Measurements from ENCODE around the gene TOMM40. TPM values are rescaled to one million over a fixed set of nuclear protein-coding genes. Genes with fewer than 3 reads are reported as not detected.
A peak's percentile ranks its signal among the peaks of the same experiment; 100 is the strongest.
"Not testable (repeated sequence)": the region's sequence is repeated elsewhere in the genome, so short reads cannot be mapped to it uniquely, and the experiment has no call there.

Gene TOMM40
- polyA plus RNA-seq, 6 donors from 2014 or later = 21.3 to 36.2 (median 25.8) TPM

DNA sequence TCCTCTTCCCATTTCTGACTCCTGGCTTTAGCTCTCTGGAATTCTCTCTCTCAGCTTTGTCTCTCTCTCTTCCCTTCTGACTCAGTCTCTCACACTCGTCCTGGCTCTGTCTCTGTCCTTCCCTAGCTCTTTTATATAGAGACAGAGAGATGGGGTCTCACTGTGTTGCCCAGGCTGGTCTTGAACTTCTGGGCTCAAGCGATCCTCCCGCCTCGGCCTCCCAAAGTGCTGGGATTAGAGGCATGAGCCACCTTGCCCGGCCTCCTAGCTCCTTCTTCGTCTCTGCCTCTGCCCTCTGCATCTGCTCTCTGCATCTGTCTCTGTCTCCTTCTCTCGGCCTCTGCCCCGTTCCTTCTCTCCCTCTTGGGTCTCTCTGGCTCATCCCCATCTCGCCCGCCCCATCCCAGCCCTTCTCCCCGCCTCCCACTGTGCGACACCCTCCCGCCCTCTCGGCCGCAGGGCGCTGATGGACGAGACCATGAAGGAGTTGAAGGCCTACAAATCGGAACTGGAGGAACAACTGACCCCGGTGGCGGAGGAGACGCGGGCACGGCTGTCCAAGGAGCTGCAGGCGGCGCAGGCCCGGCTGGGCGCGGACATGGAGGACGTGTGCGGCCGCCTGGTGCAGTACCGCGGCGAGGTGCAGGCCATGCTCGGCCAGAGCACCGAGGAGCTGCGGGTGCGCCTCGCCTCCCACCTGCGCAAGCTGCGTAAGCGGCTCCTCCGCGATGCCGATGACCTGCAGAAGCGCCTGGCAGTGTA is 17.2 kb downstream of the TOMM40 start:
- H3K9me3 Mint-ChIP-seq = peaks cover 0 to 4% (median 0%) of the 10 kb centered on the region in 7 donors
- H3K36me3 Mint-ChIP-seq = no peaks in the 10 kb centered on the region
- peaks cover 7 to 24% (median 19%) of the 10 kb centered on the region in 3 donors for H3K4me1 Mint-ChIP-seq
- no peak for DNase-seq
- peaks cover 14 to 62% (median 52%) of the 10 kb centered on the region in 3 donors for H3K27me3 Mint-ChIP-seq
- no peak for ATAC-seq (ENCODE audit: low read depth in 2 of 2)
- H3K4me3 Mint-ChIP-seq = no peak overlapping the region
- peak overlapping the region in 2 of 6 donors; percentile 56 to 61 for H3K27ac Mint-ChIP-seq

GRCh38 chr19:44908836-44909261 is 17.8 kb downstream of the TOMM40 start:
- Mint-ChIP-seq H3K36me3 (no peaks in the 10 kb centered on the region), H3K4me3 (no peak overlapping the region), H3K27ac (no peak overlapping the region), H3K27me3 (peaks cover 19 to 68% (median 58%) of the 10 kb centered on the region in 3 donors), H3K9me3 (peaks cover 0 to 4% (median 0%) of the 10 kb centered on the region in 7 donors), H3K4me1 (peaks cover 7 to 19% (median 15%) of the 10 kb centered on the region in 3 donors)
- DNase-seq (no peak), ATAC-seq (ENCODE audit: low read depth in 2 of 2) (no peak)

DNA sequence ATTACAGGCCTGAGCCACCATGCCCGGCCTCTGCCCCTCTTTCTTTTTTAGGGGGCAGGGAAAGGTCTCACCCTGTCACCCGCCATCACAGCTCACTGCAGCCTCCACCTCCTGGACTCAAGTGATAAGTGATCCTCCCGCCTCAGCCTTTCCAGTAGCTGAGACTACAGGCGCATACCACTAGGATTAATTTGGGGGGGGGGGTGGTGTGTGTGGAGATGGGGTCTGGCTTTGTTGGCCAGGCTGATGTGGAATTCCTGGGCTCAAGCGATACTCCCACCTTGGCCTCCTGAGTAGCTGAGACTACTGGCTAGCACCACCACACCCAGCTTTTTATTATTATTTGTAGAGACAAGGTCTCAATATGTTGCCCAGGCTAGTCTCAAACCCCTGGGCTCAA is 18.7 kb downstream of the TOMM40 start:
- H3K27ac Mint-ChIP-seq = peak overlapping the region in 1 of 6 donors; percentile 88
- DNase-seq = no peak
- H3K4me1 Mint-ChIP-seq = peaks cover 15 to 27% (median 23%) of the 10 kb centered on the region in 3 donors
- H3K4me3 Mint-ChIP-seq = no peak overlapping the region
- no peak for ATAC-seq (ENCODE audit: low read depth in 2 of 2)
- no peaks in the 10 kb centered on the region for H3K36me3 Mint-ChIP-seq
- H3K27me3 Mint-ChIP-seq = peaks cover 19 to 77% (median 68%) of the 10 kb centered on the region in 3 donors
- H3K9me3 Mint-ChIP-seq = peaks cover 0 to 4% (median 0%) of the 10 kb centered on the region in 7 donors

- H3K4me1 Mint-ChIP-seq = peaks cover 11 to 16% (median 15%) of the 10 kb centered on the region in 3 donors
- not testable (repeated sequence) for H3K9me3 Mint-ChIP-seq; ATAC-seq (ENCODE audit: low read depth in 2 of 2); DNase-seq; H3K36me3 Mint-ChIP-seq; H3K27ac Mint-ChIP-seq
- peaks cover 13 to 61% (median 56%) of the 10 kb centered on the region in 3 donors for H3K27me3 Mint-ChIP-seq
- H3K4me3 Mint-ChIP-seq = peak overlapping the region in 2 of 8 donors; percentile 9 to 40
These were observed 20.8 kb downstream of the TOMM40 start for GRCh38 chr19:44911896-44912295.

DNA sequence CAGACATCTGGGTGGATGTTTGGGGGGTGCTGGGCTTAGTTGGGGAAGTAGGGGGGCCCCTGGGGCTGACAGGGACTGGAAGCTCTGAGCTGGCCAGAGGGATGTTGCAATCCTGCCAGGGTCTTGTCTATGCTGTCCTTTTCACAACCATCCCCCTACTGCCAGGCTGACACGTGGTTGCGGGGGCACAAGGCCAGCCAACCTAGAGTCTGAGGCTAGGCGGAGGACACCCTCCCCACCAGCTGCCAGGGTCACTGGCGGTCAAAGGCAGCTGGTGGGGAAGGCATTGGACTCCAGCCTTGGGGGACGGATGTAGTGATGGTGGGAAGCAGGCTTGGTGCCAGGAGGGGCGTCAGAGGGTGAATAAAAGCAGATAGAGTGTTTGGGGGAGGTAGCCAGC is 21.8 kb downstream of the TOMM40 start:
- no peak for ATAC-seq (ENCODE audit: low read depth in 2 of 2)
- DNase-seq = no peak
- H3K4me3 Mint-ChIP-seq = peak overlapping the region in 5 of 8 donors; percentile 32 to 96 (median 65)
- H3K4me1 Mint-ChIP-seq = peaks cover 11 to 15% (median 12%) of the 10 kb centered on the region in 3 donors
- H3K9me3 Mint-ChIP-seq = peaks cover 0 to 4% (median 0%) of the 10 kb centered on the region in 7 donors
- no peak overlapping the region for H3K27ac Mint-ChIP-seq
- peaks cover 11 to 55% (median 48%) of the 10 kb centered on the region in 3 donors for H3K27me3 Mint-ChIP-seq
- H3K36me3 Mint-ChIP-seq = no peaks in the 10 kb centered on the region

DNA sequence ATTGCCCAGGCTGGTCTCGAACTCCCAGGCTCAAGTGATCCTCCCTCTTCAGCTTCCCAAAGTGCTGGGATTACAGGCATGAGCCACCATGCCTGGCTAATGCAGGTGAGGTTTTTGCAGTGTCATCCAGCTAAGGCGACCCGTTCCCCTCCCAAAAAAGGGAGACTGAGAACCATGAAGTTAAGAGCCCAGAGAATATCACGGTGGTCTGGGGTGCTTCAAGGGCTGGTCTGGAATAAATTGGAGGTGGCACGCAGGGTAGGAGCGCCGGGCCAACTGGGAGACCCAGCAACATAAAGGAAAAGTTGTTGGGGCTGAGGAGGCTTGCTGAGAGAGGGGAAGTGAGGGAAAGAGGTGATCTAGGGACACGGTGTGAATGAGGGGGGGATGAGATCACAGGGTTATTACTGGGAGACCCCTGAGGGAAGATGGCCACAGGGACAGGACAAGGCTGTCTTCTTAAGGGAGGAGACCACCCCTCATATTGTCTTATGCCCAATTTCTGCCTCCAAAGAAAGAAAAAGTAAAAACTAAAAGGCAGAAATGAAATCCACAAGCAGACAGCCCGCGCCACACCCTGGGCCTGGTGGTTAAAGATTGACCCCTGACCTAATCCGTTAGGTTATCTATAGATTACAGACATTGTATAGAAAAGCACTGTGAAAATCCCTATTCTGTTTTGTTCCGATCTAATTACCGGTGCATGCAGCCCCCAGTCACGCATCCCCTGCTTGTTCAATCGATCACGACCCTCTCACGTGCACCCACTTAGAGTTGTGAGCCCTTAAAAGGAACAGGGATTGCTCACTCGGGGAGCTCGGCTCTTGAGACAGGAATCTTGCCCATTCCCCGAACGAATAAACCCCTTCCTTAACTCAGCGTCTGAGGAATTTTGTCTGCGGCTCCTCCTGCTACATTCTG is 22.7 kb downstream of the TOMM40 start:
- Mint-ChIP-seq H3K27me3 (peaks cover 8 to 50% (median 41%) of the 10 kb centered on the region in 3 donors), H3K27ac (peak overlapping the region in 2 of 6 donors; percentile 20 to 26), H3K4me1 (peaks cover 11 to 15% (median 12%) of the 10 kb centered on the region in 3 donors), H3K4me3 (peak overlapping the region; percentile 72 to 98 (median 94))
- H3K36me3 Mint-ChIP-seq; ATAC-seq (ENCODE audit: low read depth in 2 of 2); DNase-seq; H3K9me3 Mint-ChIP-seq: not testable (repeated sequence)

GRCh38 chr19:44914433-44915206 is 23.6 kb downstream of the TOMM40 start, which contains the start of gene APOC1:
Gene APOC1 (plus strand): TSS chr19:44914608. CDS start chr19:44914892, 284 bp downstream.
- ATAC-seq (ENCODE audit: low read depth in 2 of 2) = peak; percentile 97
- peaks cover 8 to 44% (median 41%) of the 10 kb centered on the region in 3 donors for H3K27me3 Mint-ChIP-seq
- peak within 1 kb of the TSS in 5 of 6 donors; percentile 26 to 93 (median 84) for H3K27ac Mint-ChIP-seq
- peak; percentile 74 for DNase-seq
- peak within 1 kb of the TSS; percentile 72 to 98 (median 95) for H3K4me3 Mint-ChIP-seq
- not testable (repeated sequence) for H3K36me3 Mint-ChIP-seq, H3K9me3 Mint-ChIP-seq
- H3K4me1 Mint-ChIP-seq = peaks cover 11 to 15% (median 12%) of the 10 kb centered on the region in 3 donors

GRCh38 chr19:44924243-44924725 is 33.2 kb downstream of the TOMM40 start:
- no peaks in the 10 kb centered on the region for H3K36me3 Mint-ChIP-seq
- DNase-seq (no peak), ATAC-seq (ENCODE audit: low read depth in 2 of 2) (no peak)
- no peak overlapping the region for H3K4me3 Mint-ChIP-seq
- no peak overlapping the region for H3K27ac Mint-ChIP-seq
- H3K9me3 Mint-ChIP-seq = no peaks in the 10 kb centered on the region
- peaks cover 10 to 16% (median 14%) of the 10 kb centered on the region in 3 donors for H3K4me1 Mint-ChIP-seq
- H3K27me3 Mint-ChIP-seq = peaks cover 3 to 42% (median 30%) of the 10 kb centered on the region in 3 donors

DNA sequence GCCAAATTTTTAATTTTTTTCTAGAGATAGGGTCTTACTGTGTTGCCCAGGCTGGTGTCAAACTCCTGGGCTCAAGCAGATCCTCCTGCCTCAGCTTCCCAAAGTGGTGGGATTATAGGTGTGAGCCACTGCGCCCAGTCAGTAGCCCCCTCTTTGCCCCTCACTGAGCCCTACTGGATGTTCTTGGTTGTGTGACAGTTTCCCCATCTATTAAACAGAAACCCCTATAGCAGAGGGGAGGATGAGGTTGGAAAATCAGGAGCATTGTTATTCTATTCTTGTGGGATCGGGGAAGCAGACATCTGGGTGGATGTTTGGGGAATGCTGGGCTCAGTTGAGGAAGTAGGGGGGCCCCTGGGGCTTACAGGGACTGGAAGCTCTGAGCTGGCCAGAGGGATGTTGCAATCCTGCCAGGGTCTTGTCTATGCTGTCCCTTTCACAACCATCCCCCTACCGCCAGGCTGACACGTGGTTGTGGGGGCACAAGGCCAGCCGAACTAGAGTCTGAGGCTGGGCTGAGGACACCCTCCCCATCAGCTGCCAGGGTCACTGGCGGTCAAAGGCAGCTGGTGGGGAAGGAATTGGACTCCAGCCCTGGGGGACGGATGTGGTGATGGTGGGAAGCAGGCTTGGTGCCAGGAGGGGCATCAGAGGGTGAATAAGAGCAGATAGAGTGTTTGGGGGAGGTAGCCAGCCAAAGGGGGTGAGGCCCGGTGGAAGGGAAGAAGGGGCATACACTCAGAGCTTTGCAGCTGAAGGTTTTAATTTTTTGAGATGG is 34.2 kb downstream of the TOMM40 start:
- Mint-ChIP-seq H3K4me3 (no peak overlapping the region), H3K4me1 (peaks cover 10 to 16% (median 14%) of the 10 kb centered on the region in 3 donors), H3K36me3 (no peaks in the 10 kb centered on the region), H3K9me3 (no peaks in the 10 kb centered on the region), H3K27ac (peak overlapping the region in 1 of 6 donors; percentile 47), H3K27me3 (peaks cover 3 to 42% (median 41%) of the 10 kb centered on the region in 3 donors)
- ATAC-seq (ENCODE audit: low read depth in 2 of 2) (no peak), DNase-seq (no peak)

- H3K4me1 Mint-ChIP-seq = peaks cover 10 to 16% (median 14%) of the 10 kb centered on the region in 3 donors
- peak in 1 of 2 donors; percentile 9 for ATAC-seq (ENCODE audit: low read depth in 2 of 2)
These were observed 35.4 kb downstream of the TOMM40 start for GRCh38 chr19:44926245-44927077.

GRCh38 chr19:44927746-44928145 is 36.7 kb downstream of the TOMM40 start:
- DNase-seq (no peak), ATAC-seq (ENCODE audit: low read depth in 2 of 2) (no peak)
- Mint-ChIP-seq H3K4me1 (peaks cover 10 to 16% (median 14%) of the 10 kb centered on the region in 3 donors), H3K36me3 (no peaks in the 10 kb centered on the region), H3K27ac (no peak overlapping the region), H3K27me3 (peaks cover 3 to 43% (median 40%) of the 10 kb centered on the region in 3 donors), H3K9me3 (no peaks in the 10 kb centered on the region), H3K4me3 (no peak overlapping the region)

More at GRCh38 chr19:44926245-44927077, 35.4 kb downstream of the TOMM40 start:
- H3K27ac Mint-ChIP-seq = peak overlapping the region in 3 of 6 donors; percentile 81 to 91 (median 85)
- H3K4me3 Mint-ChIP-seq = peak overlapping the region in 7 of 8 donors; percentile 31 to 77 (median 66)
- peaks cover 3 to 43% (median 42%) of the 10 kb centered on the region in 3 donors for H3K27me3 Mint-ChIP-seq
- not testable (repeated sequence) for H3K36me3 Mint-ChIP-seq, DNase-seq, H3K9me3 Mint-ChIP-seq

All from naive B cell (primary cell).